GM18873 (cell line): Measurements from ENCODE around the gene MCAT.

ENCODE experiments used
- ATAC-seq: cut with Tn5 transposase; IDR thresholded peaks from one replicate; pipeline ENCODE4 v1.9.1; 2021; ENCODE audit warnings: mild to moderate bottlenecking, moderate library complexity, moderate number of reproducible peaks; ENCODE audit not compliant: unreplicated experiment, low FRiP score

MCAT gene

GRCh38 chr22:43173976-43174720 is 30.9 kb upstream of the MCAT start:
- ATAC-seq = no peak

GRCh38 chr22:43173566-43173965 is 30.4 kb upstream of the MCAT start:
- no peak for ATAC-seq

- ATAC-seq = no peak
These were observed 29.0 kb upstream of the MCAT start for GRCh38 chr22:43172191-43172590.

DNA sequence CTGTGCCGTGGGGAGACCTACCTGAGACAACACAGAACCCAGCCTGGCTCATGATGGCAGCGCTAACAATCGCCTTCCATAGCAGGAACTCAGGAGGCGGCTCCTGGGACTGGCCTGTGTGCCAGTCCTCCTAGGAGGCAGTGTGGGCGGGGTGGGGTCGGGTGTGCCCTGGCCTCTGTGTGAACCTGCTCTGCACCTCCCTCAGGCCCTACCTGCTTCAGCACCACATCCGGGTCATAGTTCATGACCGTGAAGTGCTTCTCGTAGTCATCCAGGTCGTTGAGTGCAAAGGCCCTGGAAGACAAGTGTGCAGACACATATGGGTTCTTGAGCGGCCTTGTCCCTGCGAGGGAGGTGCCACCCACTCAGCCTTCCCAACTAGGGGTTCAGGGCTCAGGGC is 28.4 kb upstream of the MCAT start:
- ATAC-seq = no peak

- ATAC-seq = no peak
These were observed 27.9 kb upstream of the MCAT start for GRCh38 chr22:43171019-43171491.

DNA sequence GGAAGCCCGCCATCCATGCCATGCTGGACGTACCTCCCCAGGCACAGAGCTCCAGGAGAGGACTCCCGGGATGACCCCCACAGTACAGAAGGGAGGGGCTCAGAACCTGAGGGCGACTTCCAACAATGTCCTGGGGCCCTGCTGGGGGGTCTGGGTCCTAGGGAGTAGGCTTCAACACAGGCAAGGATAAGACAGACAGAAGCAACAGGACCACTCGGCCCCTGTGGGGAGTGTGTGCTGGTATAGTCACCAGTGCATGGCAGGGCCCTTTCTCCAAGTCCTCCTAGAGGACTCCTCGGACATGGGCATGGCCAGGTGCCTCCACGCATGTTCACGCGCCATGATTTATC is 26.9 kb upstream of the MCAT start:
- ATAC-seq = no peak

GRCh38 chr22:43169310-43170130 is 26.3 kb upstream of the MCAT start:
- ATAC-seq = no peak

DNA sequence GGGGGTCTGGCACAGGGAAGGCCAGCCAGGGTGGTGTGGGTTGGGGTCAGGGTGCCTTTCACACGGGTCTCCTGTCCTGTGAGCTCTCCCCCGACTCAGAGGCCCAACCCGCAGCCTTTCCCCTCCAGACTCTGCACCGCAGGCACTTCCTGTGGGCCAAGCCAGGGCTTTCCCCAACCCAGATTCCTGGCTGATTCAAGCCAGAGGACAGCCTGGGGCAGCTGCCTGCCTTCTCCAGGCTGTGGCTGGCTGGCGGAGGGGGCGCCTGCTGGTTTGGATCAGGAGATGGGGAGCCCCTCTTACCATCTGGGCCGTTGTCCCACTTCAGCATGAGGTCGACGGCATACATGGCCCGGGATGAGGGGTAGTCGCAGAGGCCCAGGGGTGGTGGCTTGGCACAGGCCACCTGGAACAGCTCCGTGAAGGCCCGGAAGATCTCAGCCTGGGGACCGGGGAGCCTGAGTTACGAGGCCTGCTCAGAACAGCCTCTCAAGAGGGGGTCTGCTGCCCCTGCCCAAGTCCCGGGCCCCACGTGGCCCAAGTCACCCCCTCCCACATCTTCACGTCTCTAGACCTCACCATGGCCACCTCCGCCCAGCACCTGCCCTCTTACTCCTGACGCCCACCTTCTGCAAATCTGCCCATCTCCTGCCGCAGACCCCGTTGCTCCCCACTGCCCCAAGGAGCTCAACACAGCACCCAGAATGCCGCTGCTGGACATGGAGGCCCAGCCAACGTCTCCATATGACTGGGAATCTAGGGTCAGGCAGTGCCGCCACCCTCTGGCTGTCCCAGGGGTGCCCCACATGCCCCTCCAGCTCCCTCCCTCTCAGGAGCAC is 25.5 kb upstream of the MCAT start:
- ATAC-seq = no peak

DNA sequence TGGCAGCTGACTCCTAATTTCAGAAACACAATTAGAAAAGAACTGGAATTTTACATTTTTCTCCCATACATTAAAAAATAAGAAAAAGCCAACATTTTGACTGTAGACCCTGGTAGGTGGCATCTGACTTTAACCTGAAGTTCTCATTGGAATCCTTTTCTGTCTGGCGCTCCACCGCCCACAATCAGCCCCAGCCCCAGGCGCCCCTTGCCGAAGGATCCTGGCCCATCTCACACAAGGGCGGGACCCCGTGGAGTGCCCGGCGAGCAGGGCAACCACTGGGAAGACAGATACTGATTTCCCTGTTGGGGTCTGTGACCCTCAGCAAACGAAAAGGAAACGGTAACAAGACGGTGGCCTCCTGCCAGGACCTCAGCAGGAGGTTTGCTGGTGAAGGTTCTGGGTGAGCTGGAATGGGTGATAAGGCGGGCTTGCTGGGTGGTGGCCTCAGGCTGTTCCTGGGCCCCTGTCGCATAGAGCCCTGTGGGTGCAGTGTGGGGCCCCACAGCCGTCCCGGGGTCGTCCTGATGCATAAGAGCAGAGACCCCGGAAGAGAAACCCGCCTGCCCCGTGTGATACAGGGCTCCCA is 23.9 kb upstream of the MCAT start:
- no peak for ATAC-seq

- ATAC-seq = no peak
These were observed 23.1 kb upstream of the MCAT start for GRCh38 chr22:43166132-43166930.

DNA sequence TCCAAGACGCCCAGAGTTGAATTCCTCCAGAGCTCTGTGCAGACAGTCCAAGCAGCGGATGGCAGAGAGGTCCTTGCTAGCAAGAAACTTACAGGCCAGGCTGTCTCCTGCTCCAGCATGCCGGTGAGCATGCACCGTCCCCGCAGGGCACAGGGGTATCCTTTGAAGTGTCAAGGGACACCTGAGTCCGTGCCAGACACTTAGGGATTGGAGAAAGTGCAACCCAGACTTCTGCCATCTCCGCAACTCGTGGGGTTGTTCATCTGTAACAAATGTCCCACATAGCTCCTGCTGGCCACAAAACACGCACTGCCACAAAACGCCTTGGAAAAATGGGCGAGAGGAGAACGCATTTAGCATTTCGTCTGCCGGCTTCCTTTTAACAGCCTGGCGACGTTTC is 21.4 kb upstream of the MCAT start:
- no peak for ATAC-seq

GRCh38 chr22:43163241-43163795 is 20.1 kb upstream of the MCAT start:
- no peak for ATAC-seq

DNA sequence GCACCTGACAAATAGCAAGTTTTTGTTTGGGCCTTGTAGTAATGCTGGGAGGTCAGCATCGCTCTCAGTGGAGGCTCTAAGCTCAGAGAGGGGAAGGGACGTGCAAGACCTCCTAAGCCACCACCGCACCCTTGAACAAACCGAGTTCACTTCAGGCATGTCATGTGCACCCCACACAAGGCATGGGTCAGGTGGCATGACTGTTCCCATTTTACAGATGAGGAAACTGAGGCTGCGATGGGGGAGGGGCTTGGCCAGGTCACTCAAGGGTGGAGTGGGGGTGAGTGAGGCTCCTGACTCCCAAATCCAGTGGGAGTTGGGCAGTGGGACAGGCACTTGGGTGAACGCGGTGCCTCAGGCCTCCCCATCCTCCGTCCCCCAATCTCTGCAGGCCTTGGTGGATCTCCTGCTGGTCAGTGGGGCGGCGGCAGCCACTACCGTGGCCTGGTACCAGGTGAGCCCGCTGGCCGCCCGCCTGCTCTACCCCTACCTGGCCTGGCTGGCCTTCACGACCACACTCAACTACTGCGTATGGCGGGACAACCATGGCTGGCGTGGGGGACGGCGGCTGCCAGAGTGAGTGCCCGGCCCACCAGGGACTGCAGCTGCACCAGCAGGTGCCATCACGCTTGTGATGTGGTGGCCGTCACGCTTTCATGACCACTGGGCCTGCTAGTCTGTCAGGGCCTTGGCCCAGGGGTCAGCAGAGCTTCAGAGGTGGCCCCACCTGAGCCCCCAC is 19.4 kb upstream of the MCAT start:
- ATAC-seq = no peak

- no peak for ATAC-seq
These were observed 17.4 kb upstream of the MCAT start for GRCh38 chr22:43160497-43161126.

- no peak for ATAC-seq
These were observed 16.4 kb upstream of the MCAT start for GRCh38 chr22:43159484-43160178.

- ATAC-seq = no peak
These were observed 15.7 kb upstream of the MCAT start for GRCh38 chr22:43158778-43159483.

DNA sequence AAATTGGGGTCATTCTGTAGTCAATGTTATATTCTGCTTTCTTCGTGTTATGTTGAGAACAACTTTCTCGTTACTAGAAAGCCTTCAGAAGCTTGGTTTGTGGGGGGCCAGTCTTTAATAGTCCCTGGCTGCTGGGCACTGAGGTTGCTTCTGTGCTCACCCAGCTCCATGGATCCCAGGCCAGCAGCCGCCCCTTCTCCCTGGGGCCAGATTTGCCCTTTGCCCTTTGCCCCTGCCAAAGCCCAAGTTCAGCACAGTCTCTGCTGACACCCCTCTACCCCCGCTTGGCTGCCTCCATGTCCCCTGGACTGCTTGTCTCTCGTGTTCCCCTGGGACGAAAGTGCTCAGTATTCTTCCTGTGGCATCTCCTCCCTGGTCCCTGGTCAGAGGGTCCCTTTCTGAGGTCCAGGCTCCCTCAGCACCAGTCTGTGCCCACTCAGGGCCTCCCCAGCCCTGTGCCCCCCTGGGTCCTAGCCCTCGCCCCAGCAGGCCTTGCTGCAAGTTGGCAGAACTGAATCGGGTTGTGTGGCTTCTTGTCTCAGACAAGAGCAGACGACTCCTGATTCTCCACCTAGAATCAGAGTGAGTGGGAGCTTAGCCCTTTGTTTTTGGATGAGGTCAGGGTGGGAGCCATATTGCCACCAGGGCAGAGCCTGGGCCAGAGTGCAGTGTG is 14.8 kb upstream of the MCAT start:
- no peak for ATAC-seq
